NCI-H1694 (cell line): ENCODE results near the gene PSMC6.

Source experiments
- DNase-seq: peaks from one replicate; lab custom pipeline; 2025; lab: John Stamatoyannopoulos, UW

The PSMC6 gene

GRCh38 chr14:52706724-52707706, at the start of gene PSMC6:
Gene PSMC6 (plus strand): TSS chr14:52707200. CDS start chr14:52707220, 20 bp downstream.
- DNase-seq, result peak; percentile 91

GRCh38 chr14:52660325-52660724, 46.7 kb upstream of the PSMC6 start:
- DNase-seq, result no peak

GRCh38 chr14:52660832-52661231, 46.2 kb upstream of the PSMC6 start:
- no peak for DNase-seq

DNA sequence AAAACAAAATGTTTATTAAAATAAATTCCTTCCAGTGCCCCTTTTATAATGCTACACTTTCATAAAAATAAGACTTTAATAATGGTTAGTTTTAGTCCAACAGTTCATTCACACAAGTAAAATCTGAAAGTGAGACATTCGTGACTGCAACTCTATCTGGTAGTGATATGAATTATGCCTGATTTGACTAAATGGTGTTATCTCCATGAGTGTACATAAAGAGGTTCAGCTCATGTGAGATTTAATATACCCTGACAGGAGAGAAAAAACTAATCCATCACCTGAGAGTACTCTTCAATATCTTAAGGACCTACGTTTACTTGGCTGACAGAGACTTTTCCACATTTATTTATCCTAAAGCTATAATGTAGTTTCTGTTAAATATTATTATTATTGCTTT, 45.7 kb upstream of the PSMC6 start:
- DNase-seq, result no peak

- no peak for DNase-seq
These were observed 43.1 kb upstream of the PSMC6 start for GRCh38 chr14:52663850-52664249.

GRCh38 chr14:52678591-52678990, 28.4 kb upstream of the PSMC6 start:
- no peak for DNase-seq

DNA sequence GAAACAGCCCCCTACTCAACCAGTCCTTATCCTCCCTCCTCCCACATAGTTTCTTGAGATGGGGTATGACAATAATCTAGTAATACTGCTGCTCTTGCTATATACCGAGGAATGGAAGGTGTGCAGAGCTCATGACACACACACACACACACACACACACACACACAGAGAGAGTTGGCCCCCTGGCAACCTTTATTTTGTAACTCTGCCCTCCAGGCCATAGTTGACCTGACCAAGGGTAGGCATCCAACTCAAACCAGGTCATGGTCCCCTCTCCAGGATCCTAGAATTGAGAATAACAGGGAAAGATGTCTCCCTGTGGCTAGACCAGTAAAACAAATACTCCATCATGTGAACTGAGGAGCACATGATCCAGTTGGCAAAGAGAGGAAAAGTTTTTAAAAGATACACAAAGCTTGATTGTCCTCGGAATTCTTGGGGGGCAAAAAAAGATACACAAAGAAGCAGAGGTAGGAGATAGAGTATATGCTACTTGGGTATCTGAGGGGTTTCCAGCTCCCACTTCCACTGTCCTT, 22.9 kb upstream of the PSMC6 start:
- DNase-seq, result no peak

DNA sequence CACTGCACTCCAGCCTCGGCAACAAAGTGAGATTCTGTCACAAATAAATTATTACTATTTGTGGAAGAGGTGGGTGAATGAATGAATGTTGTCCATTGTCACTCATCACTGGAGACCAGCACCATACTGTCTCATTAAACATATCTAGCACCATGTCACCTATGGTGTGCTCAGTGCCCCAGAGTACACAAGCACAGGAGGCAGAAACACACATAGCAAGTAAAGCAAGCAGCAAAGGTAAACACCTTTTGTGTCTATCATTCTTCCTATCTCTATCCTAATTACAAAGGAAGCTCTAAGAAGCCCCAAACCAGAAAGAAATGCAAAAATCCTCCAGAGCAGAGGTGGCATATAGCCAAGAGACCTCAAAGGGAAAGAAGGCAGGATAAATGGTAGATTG, 20.8 kb upstream of the PSMC6 start:
- DNase-seq, result no peak

DNA sequence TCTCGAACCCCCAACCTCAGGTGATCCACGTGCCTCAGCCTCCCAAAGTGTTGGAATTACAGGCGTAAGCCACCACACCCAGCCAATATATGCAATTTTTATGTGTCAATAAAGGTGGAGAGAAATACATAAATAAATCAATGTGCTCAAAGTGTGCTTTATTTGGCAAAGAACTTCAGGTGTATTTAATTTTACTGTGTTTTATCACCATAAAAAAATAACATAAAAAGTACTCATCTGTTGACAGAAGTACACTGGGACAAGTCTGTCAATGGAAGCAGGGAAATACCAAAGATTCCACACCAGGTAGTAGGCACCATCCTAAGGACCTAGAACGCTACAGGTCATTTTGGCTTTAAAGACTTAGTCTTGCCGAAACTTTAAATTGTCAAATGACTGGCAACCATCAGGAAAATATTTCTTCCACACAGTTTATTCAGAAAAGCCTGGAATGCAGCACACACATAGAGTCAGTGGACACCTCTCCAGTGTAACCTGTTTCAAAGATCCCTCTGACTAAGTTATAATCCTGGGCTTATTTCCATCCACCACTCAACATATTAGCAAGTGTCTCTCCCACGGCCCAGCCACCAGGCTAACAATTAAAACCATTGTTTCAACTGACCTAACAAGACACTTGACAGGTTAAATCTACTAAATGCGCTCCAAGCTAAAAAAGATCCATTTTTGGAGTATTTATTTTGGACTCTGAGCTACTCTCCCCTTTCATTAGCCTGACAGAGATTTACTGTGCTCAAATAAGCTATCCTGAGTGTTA, 15.8 kb upstream of the PSMC6 start:
- DNase-seq, result no peak

DNA sequence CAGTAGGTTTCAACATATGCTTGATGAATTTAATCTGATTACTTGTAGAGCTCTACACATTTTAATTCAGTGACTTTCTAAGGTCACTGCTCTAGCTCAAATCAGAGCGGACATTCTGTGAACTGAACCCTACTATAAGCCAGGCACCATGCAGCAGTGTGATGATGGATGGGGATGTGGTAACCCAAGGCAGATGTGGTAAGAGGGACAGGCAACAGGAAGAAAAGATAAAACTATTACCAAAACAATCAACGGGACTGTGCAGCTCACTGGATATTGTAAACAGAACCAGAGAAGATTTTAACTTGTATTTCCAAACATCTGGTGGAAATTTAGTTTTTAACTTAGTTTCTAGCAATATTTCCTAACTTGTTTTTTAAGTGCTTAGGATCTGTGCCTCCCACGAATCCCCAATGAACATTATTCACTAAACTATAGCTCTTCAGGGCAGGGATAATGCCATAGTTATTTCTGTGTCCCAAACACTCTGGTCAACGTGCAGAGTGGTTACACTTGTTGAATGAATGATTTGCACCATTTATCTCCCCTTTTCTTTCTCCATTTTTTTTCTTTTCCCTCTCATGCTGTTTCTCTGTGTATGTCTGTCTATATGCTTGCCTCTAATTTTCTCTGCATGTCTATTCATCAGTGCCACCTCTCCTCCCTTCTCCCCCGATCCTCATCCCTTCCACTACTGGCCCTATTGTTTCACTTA, 14.6 kb upstream of the PSMC6 start:
- DNase-seq, result no peak

DNA sequence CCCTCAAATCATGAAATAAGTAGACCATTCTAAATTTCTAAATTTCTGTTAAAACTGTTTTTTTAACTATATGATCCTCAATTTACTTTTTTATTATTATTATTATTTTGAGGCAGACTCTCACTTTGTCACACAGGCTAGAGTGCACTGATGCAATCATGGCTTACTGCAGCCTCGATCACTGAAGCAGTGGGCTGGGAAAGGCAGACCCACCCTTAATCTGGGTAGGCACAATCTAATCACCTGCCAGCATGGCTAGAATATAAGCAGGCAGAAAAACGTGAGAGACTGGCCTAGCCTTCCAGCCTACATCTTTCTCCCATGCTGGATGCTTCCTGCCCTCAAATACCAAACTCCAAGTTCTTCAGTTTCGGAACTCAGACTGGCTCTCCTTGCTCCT, 14.0 kb upstream of the PSMC6 start:
- DNase-seq, result no peak

DNA sequence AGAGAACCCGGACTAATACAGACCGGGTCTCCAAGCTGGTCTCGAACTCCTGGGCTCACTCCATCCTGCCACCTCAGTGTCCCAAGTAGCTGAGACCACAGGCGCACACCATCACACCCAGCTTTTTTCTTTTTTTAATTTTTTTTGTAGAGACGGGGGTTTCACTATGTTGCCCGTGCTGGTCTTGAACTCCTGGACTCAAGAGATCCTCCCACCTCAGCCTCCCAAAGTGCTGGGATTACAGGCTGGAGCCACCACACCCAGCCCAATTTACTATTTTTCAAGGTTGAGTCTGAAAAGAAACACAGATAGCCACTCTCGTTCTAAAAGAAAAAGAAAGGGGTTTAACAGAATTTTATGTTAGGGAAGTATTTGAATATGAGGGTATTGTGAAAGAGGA, 13.5 kb upstream of the PSMC6 start:
- no peak for DNase-seq

GRCh38 chr14:52694761-52695480, 12.1 kb upstream of the PSMC6 start:
- DNase-seq, result no peak

GRCh38 chr14:52695481-52696091, 11.4 kb upstream of the PSMC6 start, which contains the start of gene ERO1A:
Gene ERO1A (minus strand): TSS chr14:52695558. CDS start chr14:52695481, 77 bp downstream.
- DNase-seq, result peak; percentile 35

- no peak for DNase-seq
These were observed 6.3 kb upstream of the PSMC6 start for GRCh38 chr14:52700701-52701172.

DNA sequence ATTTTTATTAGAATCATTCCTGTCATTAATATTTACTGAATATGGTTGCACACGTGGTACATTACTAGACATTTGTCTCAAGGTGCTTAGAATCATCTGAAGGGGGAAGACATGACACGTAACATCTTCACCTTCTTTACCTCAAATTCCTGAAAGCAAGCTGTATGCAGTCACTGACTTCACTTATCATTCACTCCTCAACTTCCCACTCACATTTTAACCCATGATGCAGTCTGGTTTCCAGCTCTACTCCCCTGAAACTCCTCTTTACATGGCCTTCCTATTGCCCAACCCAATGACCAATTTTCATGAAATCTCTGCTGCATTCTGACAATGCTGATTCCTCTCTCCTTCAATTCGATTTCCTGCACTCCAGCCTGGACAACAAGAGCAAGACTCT, 5.8 kb upstream of the PSMC6 start:
- no peak for DNase-seq

DNA sequence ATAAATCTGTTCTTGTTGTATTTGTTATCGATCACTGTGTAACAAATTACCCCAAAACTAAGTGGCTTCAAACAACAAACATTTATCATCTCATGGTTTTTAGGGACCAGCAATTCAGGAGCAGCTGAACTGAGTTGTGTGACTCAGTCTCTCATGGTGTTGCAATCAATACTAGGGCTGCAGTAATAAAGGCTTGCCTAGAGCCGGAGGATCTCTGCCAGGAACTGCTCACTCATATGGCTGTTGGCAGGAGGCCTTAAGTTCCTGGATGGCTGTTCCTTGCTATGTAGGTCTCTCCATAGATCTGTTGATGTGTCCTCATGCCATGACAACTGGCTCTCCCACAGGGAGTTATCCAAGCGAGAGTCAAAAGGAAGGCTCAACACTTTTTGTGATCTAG, 3.8 kb upstream of the PSMC6 start:
- DNase-seq, result no peak

- no peak for DNase-seq
These were observed 3.3 kb upstream of the PSMC6 start for GRCh38 chr14:52703664-52704063.

- no peak for DNase-seq
These were observed 714 bp upstream of the PSMC6 start for GRCh38 chr14:52706286-52706685.

GRCh38 chr14:52711666-52712065, 4.7 kb downstream of the PSMC6 start:
- DNase-seq, result no peak

DNA sequence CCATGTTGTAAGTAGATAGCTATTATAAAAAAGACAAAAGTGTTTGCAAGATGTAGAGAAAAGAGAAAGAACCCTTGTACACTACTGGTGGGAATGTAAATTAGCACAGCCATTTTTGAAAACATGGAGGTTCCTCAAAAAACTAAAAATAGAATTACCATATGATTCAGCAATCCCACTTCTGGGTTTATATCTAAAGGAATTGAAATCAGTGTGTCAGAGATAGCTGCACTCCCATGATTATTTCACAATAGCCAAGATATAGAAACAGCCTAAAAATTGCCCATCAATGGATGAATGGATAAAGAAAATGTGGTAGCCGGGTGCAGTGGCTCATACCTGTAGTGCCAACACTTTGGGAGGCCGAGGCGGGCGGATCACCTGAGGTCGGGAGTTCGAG, 9.2 kb downstream of the PSMC6 start:
- DNase-seq, result no peak
